Measurements from ENCODE around the gene MRPL27. TPM values are rescaled to one million over a fixed set of nuclear protein-coding genes. Genes with fewer than 3 reads are reported as not detected.

The MRPL27 gene
- total RNA-seq, 1 experiment from 2014 or later: 115 TPM

- Histone ChIP-seq H3K27ac (no peak overlapping the region), H3K27me3 (replicated peaks) (no peaks in the 10 kb centered on the region), H3K36me3 (peaks cover 75% of the 10 kb centered on the region), H3K9me3 (replicated peaks) (no peaks in the 10 kb centered on the region), H3K4me3 (no peak overlapping the region), H3K4me1 (replicated peaks) (peaks cover 9% of the 10 kb centered on the region; the same call in 1 of the 2 replicates)
- DNase-seq (ENCODE audit: low read depth in 1 of 2, low spot score in 2 of 2): peak in 1 of 2 experiments; percentile 66
Measured at GRCh38 chr17:50361561-50362480, 11.2 kb downstream of the MRPL27 start.

GRCh38 chr17:50360486-50361115 lies 12.4 kb downstream of the MRPL27 start:
- no peak for DNase-seq (ENCODE audit: low read depth in 1 of 2, low spot score in 2 of 2)
- Histone ChIP-seq H3K27me3 (replicated peaks) (no peaks in the 10 kb centered on the region), H3K4me1 (replicated peaks) (peaks cover 9% of the 10 kb centered on the region; the same call in 1 of the 2 replicates), H3K9me3 (replicated peaks) (no peaks in the 10 kb centered on the region), H3K36me3 (peaks cover 75% of the 10 kb centered on the region), H3K4me3 (no peak overlapping the region), H3K27ac (no peak overlapping the region)

GRCh38 chr17:50359998-50360461 lies 13.0 kb downstream of the MRPL27 start:
- H3K4me1 ChIP-seq (replicated peaks): peaks cover 9% of the 10 kb centered on the region; the same call in 1 of the 2 replicates
- peaks cover 75% of the 10 kb centered on the region for H3K36me3 ChIP-seq

GRCh38 chr17:50359005-50359699 lies 13.8 kb downstream of the MRPL27 start:
- no peak for DNase-seq (ENCODE audit: low read depth in 1 of 2, low spot score in 2 of 2)
- Histone ChIP-seq H3K4me3 (no peak overlapping the region), H3K4me1 (replicated peaks) (peaks cover 9% of the 10 kb centered on the region; the same call in 1 of the 2 replicates), H3K36me3 (peaks cover 76% of the 10 kb centered on the region), H3K27me3 (replicated peaks) (no peaks in the 10 kb centered on the region), H3K27ac (no peak overlapping the region), H3K9me3 (replicated peaks) (no peaks in the 10 kb centered on the region)

More at GRCh38 chr17:50359998-50360461, 13.0 kb downstream of the MRPL27 start:
- no peak for DNase-seq (ENCODE audit: low read depth in 1 of 2, low spot score in 2 of 2)
- Histone ChIP-seq H3K9me3 (replicated peaks) (no peaks in the 10 kb centered on the region), H3K27ac (no peak overlapping the region), H3K4me3 (no peak overlapping the region), H3K27me3 (replicated peaks) (no peaks in the 10 kb centered on the region)

- no peak overlapping the region for H3K4me3 ChIP-seq
- H3K9me3 ChIP-seq (replicated peaks): no peaks in the 10 kb centered on the region
- peaks cover 82% of the 10 kb centered on the region for H3K36me3 ChIP-seq
- H3K27me3 ChIP-seq (replicated peaks): no peaks in the 10 kb centered on the region
- H3K4me1 ChIP-seq (replicated peaks): no peaks in the 10 kb centered on the region
- H3K27ac ChIP-seq: no peak overlapping the region
- no peak for DNase-seq (ENCODE audit: low read depth in 1 of 2, low spot score in 2 of 2)
Measured at GRCh38 chr17:50358177-50358576, 14.8 kb downstream of the MRPL27 start.

- H3K36me3 ChIP-seq: peaks cover 87% of the 10 kb centered on the region
- no peak for DNase-seq (ENCODE audit: low read depth in 1 of 2, low spot score in 2 of 2)
- no peaks in the 10 kb centered on the region for H3K9me3 ChIP-seq (replicated peaks)
- no peaks in the 10 kb centered on the region for H3K4me1 ChIP-seq (replicated peaks)
- H3K4me3 ChIP-seq: no peak overlapping the region
- H3K27me3 ChIP-seq (replicated peaks): no peaks in the 10 kb centered on the region
- H3K27ac ChIP-seq: no peak overlapping the region
Measured at GRCh38 chr17:50356892-50357510, 16.0 kb downstream of the MRPL27 start.

GRCh38 chr17:50356418-50356817 lies 16.6 kb downstream of the MRPL27 start:
- Histone ChIP-seq H3K9me3 (replicated peaks) (no peaks in the 10 kb centered on the region), H3K4me1 (replicated peaks) (no peaks in the 10 kb centered on the region), H3K36me3 (peaks cover 83% of the 10 kb centered on the region), H3K27ac (no peak overlapping the region), H3K27me3 (replicated peaks) (no peaks in the 10 kb centered on the region), H3K4me3 (no peak overlapping the region)
- DNase-seq (ENCODE audit: low read depth in 1 of 2, low spot score in 2 of 2): no peak

- peak in 1 of 2 experiments; percentile 51 for DNase-seq (ENCODE audit: low read depth in 1 of 2, low spot score in 2 of 2)
- H3K36me3 ChIP-seq: peaks cover 77% of the 10 kb centered on the region
- no peaks in the 10 kb centered on the region for H3K27me3 ChIP-seq (replicated peaks)
- H3K27ac ChIP-seq: no peak overlapping the region
- no peaks in the 10 kb centered on the region for H3K4me1 ChIP-seq (replicated peaks)
- H3K4me3 ChIP-seq: no peak overlapping the region
- H3K9me3 ChIP-seq (replicated peaks): no peaks in the 10 kb centered on the region
Measured at GRCh38 chr17:50355701-50356341, 17.2 kb downstream of the MRPL27 start.

- Histone ChIP-seq H3K27ac (no peak overlapping the region), H3K27me3 (replicated peaks) (no peaks in the 10 kb centered on the region), H3K36me3 (peaks cover 74% of the 10 kb centered on the region), H3K4me1 (replicated peaks) (no peaks in the 10 kb centered on the region), H3K9me3 (replicated peaks) (no peaks in the 10 kb centered on the region), H3K4me3 (no peak overlapping the region)
- DNase-seq (ENCODE audit: low read depth in 1 of 2, low spot score in 2 of 2): no peak
Measured at GRCh38 chr17:50355336-50355700, 17.7 kb downstream of the MRPL27 start.

- Histone ChIP-seq H3K36me3 (peaks cover 69% of the 10 kb centered on the region), H3K4me3 (no peak overlapping the region), H3K27ac (no peak overlapping the region), H3K27me3 (replicated peaks) (no peaks in the 10 kb centered on the region), H3K9me3 (replicated peaks) (no peaks in the 10 kb centered on the region), H3K4me1 (replicated peaks) (no peaks in the 10 kb centered on the region)
- no peak for DNase-seq (ENCODE audit: low read depth in 1 of 2, low spot score in 2 of 2)
Measured at GRCh38 chr17:50354776-50355175, 18.2 kb downstream of the MRPL27 start.

- no peak overlapping the region for H3K4me3 ChIP-seq
- no peaks in the 10 kb centered on the region for H3K4me1 ChIP-seq (replicated peaks)
- H3K36me3 ChIP-seq: peaks cover 64% of the 10 kb centered on the region
- no peaks in the 10 kb centered on the region for H3K27me3 ChIP-seq (replicated peaks)
- H3K9me3 ChIP-seq (replicated peaks): no peaks in the 10 kb centered on the region
- DNase-seq (ENCODE audit: low read depth in 1 of 2, low spot score in 2 of 2): peak in 1 of 2 experiments; percentile 50
- no peak overlapping the region for H3K27ac ChIP-seq
Measured at GRCh38 chr17:50354198-50354597, 18.8 kb downstream of the MRPL27 start.

GRCh38 chr17:50353600-50354195 lies 19.3 kb downstream of the MRPL27 start:
- Histone ChIP-seq H3K27ac (no peak overlapping the region), H3K27me3 (replicated peaks) (no peaks in the 10 kb centered on the region), H3K4me1 (replicated peaks) (peaks cover 4% of the 10 kb centered on the region), H3K36me3 (peaks cover 59% of the 10 kb centered on the region), H3K9me3 (replicated peaks) (no peaks in the 10 kb centered on the region), H3K4me3 (no peak overlapping the region)
- DNase-seq (ENCODE audit: low read depth in 1 of 2, low spot score in 2 of 2): no peak

Measured in SJSA1 (cell line).